GM21723 (cell line): ENCODE results near the gene FUT7.
"Not testable (repeated sequence)": the region's sequence is repeated elsewhere in the genome, so short reads cannot be mapped to it uniquely, and the experiment has no call there.

Source experiments
- ATAC-seq: cut with Tn5 transposase; IDR thresholded peaks from one replicate; pipeline ENCODE4 v1.9.1; 2021; ENCODE audit warnings: mild to moderate bottlenecking, moderate library complexity; ENCODE audit not compliant: unreplicated experiment

The FUT7 gene

GRCh38 chr9:137006116-137007003 is 25.5 kb downstream of the FUT7 start:
- no peak for ATAC-seq

- ATAC-seq = not testable (repeated sequence)
These were observed 27.6 kb downstream of the FUT7 start for GRCh38 chr9:137004285-137004684.

GRCh38 chr9:137002646-137003041 is 29.2 kb downstream of the FUT7 start:
- no peak for ATAC-seq

GRCh38 chr9:137001857-137002645 is 29.8 kb downstream of the FUT7 start:
- no peak for ATAC-seq

GRCh38 chr9:137000177-137000930 is 31.5 kb downstream of the FUT7 start:
- peak; percentile 72 for ATAC-seq

GRCh38 chr9:136997830-136998234 is 34.1 kb downstream of the FUT7 start:
- ATAC-seq = no peak

GRCh38 chr9:136997371-136997770 is 34.5 kb downstream of the FUT7 start:
- ATAC-seq = no peak

- ATAC-seq = no peak
These were observed 35.3 kb downstream of the FUT7 start, which contains the start of gene CLIC3 for GRCh38 chr9:136996361-136997292. Gene CLIC3, minus strand, starts transcription at chr9:136996568. Its CDS starts 25 bp downstream, at chr9:136996543.

- ATAC-seq = no peak
These were observed 36.0 kb downstream of the FUT7 start for GRCh38 chr9:136995772-136996311.

- no peak for ATAC-seq
These were observed 36.5 kb downstream of the FUT7 start for GRCh38 chr9:136995362-136995761.

- ATAC-seq = no peak
These were observed 37.0 kb downstream of the FUT7 start for GRCh38 chr9:136994888-136995230.

- ATAC-seq = no peak
These were observed 37.6 kb downstream of the FUT7 start for GRCh38 chr9:136994180-136994887.

GRCh38 chr9:136992819-136993369 is 39.0 kb downstream of the FUT7 start:
- peak; percentile 6 for ATAC-seq

- ATAC-seq = peak; percentile 77
These were observed 39.7 kb downstream of the FUT7 start, which contains the start of gene PAXX for GRCh38 chr9:136991993-136992818. Gene PAXX, plus strand, starts transcription at chr9:136992422. Its CDS starts 22 bp downstream, at chr9:136992444.

GRCh38 chr9:136990242-136990911 is 41.5 kb downstream of the FUT7 start:
- no peak for ATAC-seq

- ATAC-seq = no peak
These were observed 43.0 kb downstream of the FUT7 start for GRCh38 chr9:136988872-136989271.

- ATAC-seq = no peak
These were observed 46.0 kb downstream of the FUT7 start for GRCh38 chr9:136985853-136986252.
